ENCODE measurements around the gene SLC24A3. TPM values are rescaled to one million over a fixed set of nuclear protein-coding genes. Genes with fewer than 3 reads are reported as not detected.

Gene SLC24A3
- total RNA-seq, 1 donor from 2014 or later, result 0.08 TPM

DNA sequence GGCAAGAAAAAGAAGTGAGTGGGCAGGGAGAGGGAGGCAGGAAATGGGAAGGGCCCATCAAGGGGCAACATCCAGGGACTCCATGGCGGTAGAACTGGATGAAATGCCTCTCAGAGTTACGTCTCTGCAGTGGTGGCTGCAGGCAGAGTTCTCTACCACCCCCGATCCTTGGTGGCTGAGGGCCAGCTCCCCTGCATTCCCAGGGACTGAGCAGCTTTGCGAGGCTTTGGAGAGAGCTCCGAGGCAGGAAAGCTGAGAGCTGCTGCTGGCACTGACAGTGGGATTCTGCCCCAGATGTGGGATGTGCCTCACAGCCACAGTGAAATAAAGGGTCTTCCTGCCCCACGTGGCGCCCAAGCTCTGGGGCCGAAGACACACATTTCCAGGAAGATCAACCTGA is 236.6 kb downstream of the SLC24A3 start:
- H3K27me3 ChIP-seq (ENCODE audit: control insufficient read depth, insufficient read depth, low read length), result no peaks in the 10 kb centered on the region
- H3K36me3 ChIP-seq (ENCODE audit: control insufficient read depth, insufficient read depth, low read length), result no peaks in the 10 kb centered on the region
- no peak overlapping the region for H3K4me3 ChIP-seq (ENCODE audit: low read depth, low read length)
- TF ChIP-seq, protein P1, sequence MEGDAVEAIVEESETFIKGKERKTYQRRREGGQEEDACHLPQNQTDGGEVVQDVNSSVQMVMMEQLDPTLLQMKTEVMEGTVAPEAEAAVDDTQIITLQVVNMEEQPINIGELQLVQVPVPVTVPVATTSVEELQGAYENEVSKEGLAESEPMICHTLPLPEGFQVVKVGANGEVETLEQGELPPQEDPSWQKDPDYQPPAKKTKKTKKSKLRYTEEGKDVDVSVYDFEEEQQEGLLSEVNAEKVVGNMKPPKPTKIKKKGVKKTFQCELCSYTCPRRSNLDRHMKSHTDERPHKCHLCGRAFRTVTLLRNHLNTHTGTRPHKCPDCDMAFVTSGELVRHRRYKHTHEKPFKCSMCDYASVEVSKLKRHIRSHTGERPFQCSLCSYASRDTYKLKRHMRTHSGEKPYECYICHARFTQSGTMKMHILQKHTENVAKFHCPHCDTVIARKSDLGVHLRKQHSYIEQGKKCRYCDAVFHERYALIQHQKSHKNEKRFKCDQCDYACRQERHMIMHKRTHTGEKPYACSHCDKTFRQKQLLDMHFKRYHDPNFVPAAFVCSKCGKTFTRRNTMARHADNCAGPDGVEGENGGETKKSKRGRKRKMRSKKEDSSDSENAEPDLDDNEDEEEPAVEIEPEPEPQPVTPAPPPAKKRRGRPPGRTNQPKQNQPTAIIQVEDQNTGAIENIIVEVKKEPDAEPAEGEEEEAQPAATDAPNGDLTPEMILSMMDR (IDR thresholded peaks at IDR 0.05; ENCODE audit: insufficient read depth, low read length, poor library complexity, severe bottlenecking), result no peak
- DNase-seq (ENCODE audit: low read depth), result no peak

DNA sequence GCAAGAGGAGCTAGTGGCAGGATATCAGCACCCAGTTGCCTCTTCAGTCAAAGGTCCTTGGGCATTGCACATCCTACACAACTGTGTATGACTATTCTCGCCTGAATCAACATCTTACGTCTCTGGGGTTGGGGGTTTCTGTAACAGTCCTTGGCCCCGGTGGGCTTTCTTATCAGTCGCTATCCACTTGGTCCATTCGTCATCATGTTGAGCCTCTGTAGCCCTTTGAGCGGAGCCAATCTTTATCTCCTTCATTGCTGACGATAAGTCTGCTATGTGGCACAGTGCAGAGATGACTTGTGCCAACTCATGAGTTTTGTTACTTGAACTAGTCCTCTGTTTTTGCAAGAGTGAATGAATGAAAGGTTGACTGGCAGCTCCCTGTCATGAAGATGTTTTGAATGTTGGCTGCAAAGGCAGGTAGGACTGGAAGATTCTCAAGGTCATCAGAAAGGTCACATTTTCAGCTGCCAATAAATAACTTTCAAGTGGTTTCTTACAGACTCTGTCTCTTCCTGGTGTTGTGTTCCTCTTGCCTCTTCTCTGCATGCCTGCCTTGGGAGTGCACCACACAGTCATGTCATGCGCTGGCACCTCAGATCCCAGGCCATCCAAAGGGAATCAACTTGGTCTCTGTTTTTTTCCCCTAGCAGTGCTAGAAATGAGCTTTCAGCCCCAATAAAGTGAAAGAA is 238.9 kb downstream of the SLC24A3 start:
- Histone ChIP-seq H3K4me3 (ENCODE audit: low read depth, low read length) (no peak overlapping the region), H3K27me3 (ENCODE audit: control insufficient read depth, insufficient read depth, low read length) (no peaks in the 10 kb centered on the region), H3K36me3 (ENCODE audit: control insufficient read depth, insufficient read depth, low read length) (no peaks in the 10 kb centered on the region)
- no peak for DNase-seq (ENCODE audit: low read depth)
- TF ChIP-seq, protein P1 (IDR thresholded peaks at IDR 0.05; ENCODE audit: insufficient read depth, low read length, poor library complexity, severe bottlenecking), result no peak

DNA sequence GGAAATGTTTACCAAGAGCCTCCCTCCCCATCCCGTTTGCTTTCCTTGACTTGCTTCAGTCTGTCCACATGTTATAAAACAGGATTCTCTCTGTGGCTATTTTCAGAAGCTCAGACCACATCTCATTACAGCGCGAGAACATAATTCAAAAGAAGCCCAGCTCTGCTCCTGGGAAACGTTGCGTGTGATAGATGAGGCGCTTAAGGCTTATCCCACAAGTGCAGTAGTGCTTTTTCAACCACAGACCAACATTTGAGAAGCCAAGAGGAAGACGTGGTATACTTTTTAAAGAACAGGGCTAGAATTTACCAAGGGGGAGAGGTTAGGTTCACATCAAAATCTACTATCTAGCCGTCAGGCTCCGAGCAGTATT is 239.5 kb downstream of the SLC24A3 start:
- DNase-seq (ENCODE audit: low read depth), result no peak
- Histone ChIP-seq H3K4me3 (ENCODE audit: low read depth, low read length) (no peak overlapping the region), H3K36me3 (ENCODE audit: control insufficient read depth, insufficient read depth, low read length) (no peaks in the 10 kb centered on the region), H3K27me3 (ENCODE audit: control insufficient read depth, insufficient read depth, low read length) (no peaks in the 10 kb centered on the region)
- TF ChIP-seq, protein P1 (IDR thresholded peaks at IDR 0.05; ENCODE audit: insufficient read depth, low read length, poor library complexity, severe bottlenecking), result no peak

DNA sequence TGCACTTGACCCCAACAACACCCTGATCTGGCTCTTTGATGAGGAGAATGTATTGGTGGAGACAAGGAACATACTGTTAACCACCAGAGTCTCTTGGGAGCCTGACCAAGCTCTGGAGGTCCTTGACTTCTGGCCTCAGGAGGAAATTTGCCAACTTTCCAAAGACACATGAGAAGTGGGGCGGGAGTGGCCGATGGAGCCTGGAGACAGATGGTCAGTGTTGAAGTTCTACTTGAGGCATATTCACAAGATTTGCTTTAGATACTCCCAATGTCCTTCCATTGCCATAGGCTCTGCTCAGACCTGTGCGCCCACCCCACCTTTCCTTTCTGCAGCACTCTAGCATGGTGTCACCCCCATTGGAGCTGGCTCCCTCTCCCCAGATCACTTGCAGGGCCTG is 241.0 kb downstream of the SLC24A3 start:
- TF ChIP-seq, protein P1 (IDR thresholded peaks at IDR 0.05; ENCODE audit: insufficient read depth, low read length, poor library complexity, severe bottlenecking), result no peak
- Histone ChIP-seq H3K27me3 (ENCODE audit: control insufficient read depth, insufficient read depth, low read length) (no peaks in the 10 kb centered on the region), H3K4me3 (ENCODE audit: low read depth, low read length) (no peak overlapping the region), H3K36me3 (ENCODE audit: control insufficient read depth, insufficient read depth, low read length) (no peaks in the 10 kb centered on the region)
- DNase-seq (ENCODE audit: low read depth), result no peak

DNA sequence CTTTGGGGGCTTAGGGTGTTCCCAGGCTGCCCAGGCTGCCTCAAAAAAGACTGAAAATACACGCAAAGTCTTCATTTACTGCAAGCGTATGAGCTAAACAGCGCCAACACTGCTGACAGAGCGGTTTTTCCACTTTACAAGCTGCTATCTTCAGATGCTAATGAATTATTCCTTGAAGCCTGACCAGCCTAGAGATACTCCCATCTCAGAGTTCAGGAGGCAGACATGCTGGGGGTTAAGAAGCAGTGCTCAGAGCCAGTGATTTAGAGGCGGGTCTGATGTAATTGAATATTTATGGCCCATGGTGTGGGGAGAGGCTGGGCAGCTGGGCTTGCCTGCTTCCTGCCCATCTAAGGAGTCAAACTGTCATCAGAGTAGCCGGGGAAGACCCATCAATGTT is 241.4 kb downstream of the SLC24A3 start:
- H3K4me3 ChIP-seq (ENCODE audit: low read depth, low read length), result no peak overlapping the region
- no peaks in the 10 kb centered on the region for H3K27me3 ChIP-seq (ENCODE audit: control insufficient read depth, insufficient read depth, low read length)
- no peaks in the 10 kb centered on the region for H3K36me3 ChIP-seq (ENCODE audit: control insufficient read depth, insufficient read depth, low read length)
- TF ChIP-seq, protein P1 (IDR thresholded peaks at IDR 0.05; ENCODE audit: insufficient read depth, low read length, poor library complexity, severe bottlenecking), result no peak
- no peak for DNase-seq (ENCODE audit: low read depth)
